Stomach (tissue), 9 donors: ENCODE measurements around the gene MAN2B1. TPM values are rescaled to one million over a fixed set of nuclear protein-coding genes. Genes with fewer than 3 reads are reported as not detected.
"Not testable (repeated sequence)": the region's sequence is repeated elsewhere in the genome, so short reads cannot be mapped to it uniquely, and the experiment has no call there.

Experiments used
- DNase-seq, 2 donors: peaks; one replicate each; pipeline versions ENCODE4 v3.0.0 to v3.0.0-alpha.2; 2013 to 2019
- H3K27ac ChIP-seq, 5 donors: fragments of 200-600 bp in 4 of 5; sonication (generic) in 4 of 5; one replicate each; pipeline ENCODE4 v1.5.1; 2013 to 2019; ENCODE audit warnings: mild to moderate bottlenecking in 1 of 5, moderate library complexity in 1 of 5
- H3K27me3 ChIP-seq, 3 donors: fragments of 200-600 bp; sonication (generic); one replicate each; pipeline ENCODE4 v1.5.1; 2017 to 2019; ENCODE audit warnings: mixed run types in 1 of 3
- H3K36me3 ChIP-seq, 4 donors: fragments of 200-600 bp; sonication (generic); 1 replicate in 3 of 4; 2 replicates in 1 of 4; pipeline ENCODE4 v1.5.1; 2016 to 2019
- H3K4me1 ChIP-seq, 4 donors: fragments of 200-600 bp; sonication (generic); one replicate each; pipeline ENCODE4 v1.5.1; 2016 to 2019
- H3K4me3 ChIP-seq, 4 donors: fragments of 200-600 bp; sonication (generic) in 3 of 4; one replicate each; pipeline ENCODE4 v1.5.1; 2016 to 2019; ENCODE audit warnings: mild to moderate bottlenecking in 1 of 4
- H3K9me3 ChIP-seq, 4 donors: fragments of 200-600 bp; sonication (generic); one replicate each; pipeline ENCODE4 v1.5.1; 2016 to 2019
- EP300 ChIP-seq: sonication (generic); formaldehyde crosslinking; IDR thresholded peaks from one replicate; pipeline ENCODE4 v1.6.1; 2017; ENCODE audit warnings: antibody characterized with exemption
- POLR2A ChIP-seq, 4 donors: fragments of 450-650 bp; IDR thresholded peaks; one replicate each; pipeline ENCODE4 v1.6.1; 2016; ENCODE audit warnings: antibody characterized with exemption in 4 of 4, control low read depth in 2 of 4, mild to moderate bottlenecking in 1 of 4, moderate library complexity in 1 of 4
- POLR2AphosphoS5 ChIP-seq, 3 donors: sonication (generic); formaldehyde crosslinking; IDR thresholded peaks; one replicate each; pipeline ENCODE4 v1.6.1; 2016; ENCODE audit warnings: antibody characterized with exemption in 3 of 3
- WGBS, 5 donors: extraction: QIAGEN DNeasy Blood & Tissue Kit in 3 of 5; methylation state at CpG; one replicate each; pipeline versions ENCODE4 v1.1.5 to v1.1.7; 2013 to 2018; 5-methylcytosine and 5-hydroxymethylcytosine counted together
- intact Hi-C: fragments of 100-400 bp; cut with DNase I; formaldehyde crosslinking; loops from one replicate; pipeline ENCODE4 v1.15.1; 2023; ENCODE audit warnings: low total_unique reads
- polyA plus RNA-seq, 3 donors: library from polyadenylated mRNA; stranded (reverse); fragments of 200-250 nt; gene quantifications; one replicate each; pipeline ENCODE4 v1.2.3, GENCODE V29; 2013
- total RNA-seq, 5 donors: library from RNA; depleted of rRNA; stranded (reverse); fragments of >200 nt; gene quantifications; one replicate each; pipeline versions ENCODE4 v1.1.0 to v1.2.3, GENCODE V29; 2014 to 2016
- TF ChIP-seq, protein P1 (sequence below), 7 experiments: fragments of 450-650 bp in 4 of 7; fragments of 200-600 bp in 3 of 7; sonication (generic) in 3 of 7; IDR thresholded peaks; one replicate each; pipeline ENCODE4 v1.5.1; 2016 to 2019; ENCODE audit warnings: antibody characterized with exemption in 7 of 7, control low read depth in 2 of 7, mild to moderate bottlenecking in 1 of 7
- donor health status: healthy with polysubstance abuse.
- donor health status: Bipolar disorder and iron deficiency.
- donor health status: healthy.

MAN2B1 gene
- total and polyA plus RNA-seq, 8 donors: 20.6 to 429 (median 84.0) TPM

DNA sequence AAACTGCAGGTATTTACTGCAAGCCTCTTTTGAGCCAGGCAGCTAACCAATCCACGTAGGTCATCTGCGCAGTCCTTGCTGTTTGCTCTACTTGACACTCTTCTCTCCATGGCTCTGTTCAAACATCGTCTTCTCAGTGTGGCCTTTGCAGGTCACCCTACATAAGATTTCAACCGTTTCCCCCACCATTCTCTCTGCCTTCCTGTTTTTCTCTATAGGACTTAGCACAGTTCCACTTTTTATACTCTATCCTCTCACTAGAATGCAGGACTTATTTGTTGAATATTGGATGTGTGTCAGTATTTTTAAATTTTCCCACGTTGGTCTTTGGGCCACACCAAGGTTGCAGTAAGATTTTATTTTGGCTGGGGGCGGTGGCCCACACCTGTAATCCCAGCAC lies 31.6 kb upstream of the MAN2B1 start:
- TF ChIP-seq EP300 (no peak), POLR2AphosphoS5 (IDR thresholded peaks at IDR 0.05) (no peak), POLR2A (IDR thresholded peaks at IDR 0.05) (no peak)
- TF ChIP-seq, protein P1, sequence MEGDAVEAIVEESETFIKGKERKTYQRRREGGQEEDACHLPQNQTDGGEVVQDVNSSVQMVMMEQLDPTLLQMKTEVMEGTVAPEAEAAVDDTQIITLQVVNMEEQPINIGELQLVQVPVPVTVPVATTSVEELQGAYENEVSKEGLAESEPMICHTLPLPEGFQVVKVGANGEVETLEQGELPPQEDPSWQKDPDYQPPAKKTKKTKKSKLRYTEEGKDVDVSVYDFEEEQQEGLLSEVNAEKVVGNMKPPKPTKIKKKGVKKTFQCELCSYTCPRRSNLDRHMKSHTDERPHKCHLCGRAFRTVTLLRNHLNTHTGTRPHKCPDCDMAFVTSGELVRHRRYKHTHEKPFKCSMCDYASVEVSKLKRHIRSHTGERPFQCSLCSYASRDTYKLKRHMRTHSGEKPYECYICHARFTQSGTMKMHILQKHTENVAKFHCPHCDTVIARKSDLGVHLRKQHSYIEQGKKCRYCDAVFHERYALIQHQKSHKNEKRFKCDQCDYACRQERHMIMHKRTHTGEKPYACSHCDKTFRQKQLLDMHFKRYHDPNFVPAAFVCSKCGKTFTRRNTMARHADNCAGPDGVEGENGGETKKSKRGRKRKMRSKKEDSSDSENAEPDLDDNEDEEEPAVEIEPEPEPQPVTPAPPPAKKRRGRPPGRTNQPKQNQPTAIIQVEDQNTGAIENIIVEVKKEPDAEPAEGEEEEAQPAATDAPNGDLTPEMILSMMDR (IDR thresholded peaks at IDR 0.05): no peak
- Histone ChIP-seq H3K27me3 (no peaks in the 10 kb centered on the region), H3K9me3 (no peaks in the 10 kb centered on the region), H3K4me1 (peaks cover 16 to 29% (median 28%) of the 10 kb centered on the region in 4 donors), H3K4me3 (no peak overlapping the region), H3K36me3 (peaks cover 28 to 47% (median 45%) of the 10 kb centered on the region in 4 donors), H3K27ac (no peak overlapping the region)
- intact Hi-C loops: no loop called here
- DNase-seq: no peak
- WGBS, 5 donors: 72 to 84% (median 78%) methylated on average over 6 of the region's 6 CpGs

DNA sequence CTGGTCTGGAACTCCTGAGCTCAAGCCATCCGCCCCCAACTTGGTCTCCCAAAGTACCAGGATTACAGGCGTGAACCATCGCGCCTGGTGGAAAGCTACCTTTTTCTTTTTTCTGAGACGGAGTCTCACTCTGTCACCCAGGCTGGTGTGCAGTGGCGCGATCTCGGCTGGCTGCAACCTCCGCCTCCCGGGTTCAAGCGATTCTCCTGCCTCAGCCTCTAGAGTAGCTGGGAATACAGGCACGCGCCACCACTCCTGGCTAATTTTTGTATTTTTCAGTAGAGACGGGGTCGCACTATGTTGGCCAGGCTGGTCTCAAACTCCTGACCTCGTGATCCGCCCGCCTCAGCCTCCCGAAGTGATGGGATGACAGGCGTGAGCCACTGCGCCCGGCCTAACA lies 30.9 kb upstream of the MAN2B1 start:
- Histone ChIP-seq H3K27ac (peak overlapping the region in 2 of 5 donors; percentile 91 to 94), H3K4me3 (peak overlapping the region in 2 of 4 donors; percentile 96 to 100), H3K4me1 (peaks cover 16 to 29% (median 28%) of the 10 kb centered on the region in 4 donors), H3K36me3 (peaks cover 21 to 43% (median 39%) of the 10 kb centered on the region in 4 donors)
- H3K9me3 ChIP-seq, DNase-seq, intact Hi-C loops, H3K27me3 ChIP-seq: not testable (repeated sequence)
- WGBS, 5 donors: 94 to 98% (median 96%) methylated on average over 22 of the region's 22 CpGs

DNA sequence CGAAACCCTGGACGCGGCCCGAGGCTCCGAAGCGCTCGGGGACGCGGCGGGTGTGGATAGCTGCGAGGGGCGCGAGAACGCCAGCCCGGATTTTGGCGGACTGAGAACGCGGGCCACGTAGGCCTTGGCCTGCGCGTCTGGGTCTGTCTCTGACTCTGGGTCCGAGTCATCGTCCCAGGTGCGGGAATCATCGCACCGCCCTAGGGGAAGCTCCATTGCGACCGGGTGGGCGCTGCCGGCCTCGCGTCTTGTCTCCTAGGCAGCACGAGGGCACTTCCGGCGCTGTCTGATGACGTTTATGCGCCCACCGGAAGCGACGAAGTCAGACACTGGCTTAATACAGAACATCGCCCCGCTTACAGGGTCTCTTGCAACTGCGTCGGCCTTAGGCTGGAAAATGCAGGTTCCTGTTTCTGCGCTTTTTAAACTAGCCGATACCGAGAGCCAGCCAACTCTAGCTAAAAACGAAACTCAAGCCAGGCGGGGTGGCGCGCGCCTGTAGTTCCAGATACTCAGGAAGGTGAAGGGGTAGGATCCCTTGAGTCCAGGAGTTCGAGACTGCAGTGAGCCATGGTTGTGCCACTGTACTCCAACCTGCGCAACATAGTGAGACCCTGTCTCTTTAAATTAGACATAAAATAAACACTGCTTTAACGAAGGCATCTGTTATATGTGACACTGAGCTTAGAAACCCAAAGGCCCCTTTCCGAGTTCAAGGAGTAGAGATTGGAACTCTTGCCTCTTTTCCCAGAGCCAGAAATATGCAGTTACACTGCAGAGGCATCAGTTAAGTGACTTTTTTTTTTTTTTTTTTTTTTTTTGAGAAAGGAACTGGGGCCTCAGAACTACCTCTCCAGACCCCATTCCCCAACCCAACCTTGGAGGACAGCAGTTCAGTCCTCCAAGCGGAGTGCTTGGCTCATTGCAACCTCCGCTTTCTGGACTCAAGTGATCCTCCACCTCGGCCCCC lies 30.1 kb upstream of the MAN2B1 start, which contains the start of gene FBXW9:
TSS of gene FBXW9 (minus strand) at position 266 of the 970 bp plus-strand sequence. CDS start at position 216, 50 bp downstream.
- DNase-seq: peak; percentile 98
- Histone ChIP-seq H3K4me1 (peaks cover 16 to 29% (median 28%) of the 10 kb centered on the region in 4 donors), H3K27ac (peak within 1 kb of the TSS; percentile 81 to 94 (median 89)), H3K9me3 (no peaks in the 10 kb centered on the region), H3K27me3 (no peaks in the 10 kb centered on the region), H3K4me3 (peak within 1 kb of the TSS; percentile 84 to 100 (median 96)), H3K36me3 (peaks cover 13 to 36% (median 31%) of the 10 kb centered on the region in 4 donors)
- WGBS, 5 donors: 6 to 14% (median 9%) methylated on average over 15 to 59 of the region's 59 CpGs
- intact Hi-C loops: no loop called here
- no peak for TF ChIP-seq POLR2A (IDR thresholded peaks at IDR 0.05)
- TF ChIP-seq, protein P1 (IDR thresholded peaks at IDR 0.05): peak in 1 of 7 experiments; percentile 29
- TF ChIP-seq EP300: no peak
- peak; percentile 90 to 97 (median 91) for TF ChIP-seq POLR2AphosphoS5 (IDR thresholded peaks at IDR 0.05)

DNA sequence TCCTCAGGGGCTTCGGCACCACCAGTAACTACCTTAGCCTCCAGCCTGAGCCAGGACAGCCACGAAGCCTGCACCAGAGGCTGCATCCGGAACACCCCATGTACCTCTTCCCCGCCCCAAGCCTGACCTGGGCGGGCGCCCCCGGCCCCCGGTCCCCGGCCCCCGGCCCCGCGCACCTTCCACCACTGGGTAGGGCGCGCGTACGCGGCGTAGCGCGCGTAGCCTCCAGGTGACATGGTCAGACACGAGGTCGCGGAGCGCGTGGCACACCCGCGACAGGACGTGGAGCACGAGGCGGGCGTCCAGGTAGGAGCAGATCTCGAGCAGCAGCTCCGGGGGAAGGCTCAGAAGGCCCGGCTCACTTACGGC lies 29.4 kb upstream of the MAN2B1 start:
- H3K4me1 ChIP-seq: peaks cover 16 to 29% (median 28%) of the 10 kb centered on the region in 4 donors
- intact Hi-C loops: no loop called here
- H3K9me3 ChIP-seq: no peaks in the 10 kb centered on the region
- H3K36me3 ChIP-seq: peaks cover 7 to 29% (median 24%) of the 10 kb centered on the region in 4 donors
- TF ChIP-seq EP300: no peak
- no peak for TF ChIP-seq POLR2A (IDR thresholded peaks at IDR 0.05)
- no peak for TF ChIP-seq POLR2AphosphoS5 (IDR thresholded peaks at IDR 0.05)
- TF ChIP-seq, protein P1 (IDR thresholded peaks at IDR 0.05): no peak
- no peaks in the 10 kb centered on the region for H3K27me3 ChIP-seq
- peak overlapping the region; percentile 84 to 100 (median 96) for H3K4me3 ChIP-seq
- peak overlapping the region in 3 of 5 donors; percentile 88 to 91 (median 89) for H3K27ac ChIP-seq
- no peak for DNase-seq
- WGBS, 5 donors: 2 to 16% (median 3%) methylated on average over 7 to 36 of the region's 36 CpGs
